K562 (cell line): ENCODE results near the gene MAP3K20. TPM values are rescaled to one million over a fixed set of nuclear protein-coding genes. Genes with fewer than 3 reads are reported as not detected.
A peak's percentile ranks its signal among the peaks of the same experiment; 100 is the strongest.

ENCODE experiments used
- ATAC-seq: fragments of 200-7000 bp; cut with Tn5 transposase; 3 replicates; pipeline ENCODE4 v1.9.1; 2020; ENCODE audit warnings: moderate library complexity
- BruUV-seq: library from RNA; stranded (reverse); fragments of 400-500 nt; replicated peaks from 2 replicates; lab custom pipeline; 2021; lab: Mats Ljungman, UMichigan
- CTCF ChIA-PET: fragments of 300-600 bp; formaldehyde crosslinking; extraction: SDS; loops from one replicate; lab custom pipeline; 2021; ENCODE audit warnings: low intra/inter-chr PET ratio; lab: Yijun Ruan, JAX
- POLR2A ChIA-PET: fragments of 300-600, 350-650 bp; sonication (Branson Sonifier 250); formaldehyde crosslinking; extraction: SDS; loops from one replicate; lab custom pipeline; 2021; ENCODE audit warnings: antibody characterized with exemption, inconsistent platforms; lab: Yijun Ruan, JAX
- DNase-seq, 4 experiments: peaks; one replicate each; pipeline versions ENCODE4 v3.0.0 to v3.0.0-alpha.2; 2011 to 2018; ENCODE audit warnings: low spot score in 3 of 4, mixed read lengths in 3 of 4; ENCODE audit errors: extremely low read depth in 1 of 4
- FAIRE-seq: peaks from 2 replicates; lab custom pipeline; 2011; peaks lifted over from hg19 to GRCh38; lab: Jason Lieb, UNC
- H2AFZ ChIP-seq: 2 replicates; pipeline ENCODE4 v1.6.0; 2011; ENCODE audit warnings: low read depth, low read length, control low read depth, inconsistent platforms
- H3K27ac ChIP-seq: fragments of 200-600 bp; 3 replicates; pipeline ENCODE4 v1.8.0; 2011; ENCODE audit warnings: low read depth, mild to moderate bottlenecking, control low read depth, inconsistent platforms, low read length, moderate library complexity, mixed read lengths; ENCODE audit errors: extremely low read depth
- H3K27me3 ChIP-seq, 2 experiments: fragments of 300-600 bp in 1 of 2; 2 replicates in 1 of 2; 3 replicates in 1 of 2; pipeline versions ENCODE4 v1.6.0 to v1.8.0; 2011; ENCODE audit warnings: inconsistent platforms in 2 of 2, low read length in 2 of 2, mild to moderate bottlenecking in 1 of 2, mixed read lengths in 1 of 2, moderate library complexity in 1 of 2; ENCODE audit not compliant: control insufficient read depth in 2 of 2, insufficient read depth in 2 of 2
- H3K36me3 ChIP-seq: fragments of 300-600 bp; 3 replicates; pipeline ENCODE4 v1.8.0; 2011; ENCODE audit warnings: mild to moderate bottlenecking, low read length, inconsistent platforms; ENCODE audit not compliant: control insufficient read depth, insufficient read depth
- H3K4me1 ChIP-seq, 2 experiments: fragments of 200-600 bp in 1 of 2; replicated peaks in 1 of 2; 2 replicates in 1 of 2; 3 replicates in 1 of 2; pipeline versions ENCODE4 v1.5.1 to v1.8.0; 2011; ENCODE audit warnings: inconsistent platforms in 2 of 2, low read length in 2 of 2, mild to moderate bottlenecking in 1 of 2, mixed read lengths in 1 of 2, moderate library complexity in 1 of 2; ENCODE audit not compliant: control insufficient read depth in 2 of 2, insufficient read depth in 2 of 2
- H3K4me2 ChIP-seq: 2 replicates; pipeline ENCODE4 v1.6.1; 2011; ENCODE audit warnings: low read length, control low read depth, inconsistent platforms, mixed read lengths; ENCODE audit not compliant: insufficient read depth
- H3K4me3 ChIP-seq: fragments of 200-600 bp; sonication (generic), shearing (Covaris generic); 2 replicates; pipeline ENCODE4 v1.5.1; 2016; ENCODE audit warnings: control low read depth, inconsistent platforms
- H3K79me2 ChIP-seq: fragments of 200-600 bp; 3 replicates; pipeline ENCODE4 v1.8.0; 2011; ENCODE audit warnings: low read length, inconsistent platforms; ENCODE audit not compliant: control insufficient read depth, insufficient read depth
- H3K9ac ChIP-seq, 2 experiments: 2 replicates each; pipeline versions ENCODE4 v1.6.0 to v1.6.1; 2011; ENCODE audit warnings: low read depth in 2 of 2, low read length in 2 of 2, control low read depth in 1 of 2, inconsistent platforms in 1 of 2, mild to moderate bottlenecking in 1 of 2, mixed read lengths in 1 of 2; ENCODE audit not compliant: insufficient read depth in 1 of 2
- H3K9me1 ChIP-seq: one replicate; pipeline ENCODE4 v1.6.0; 2011; ENCODE audit warnings: inconsistent platforms, mild to moderate bottlenecking, low read length, moderate library complexity; ENCODE audit not compliant: control insufficient read depth, insufficient read depth
- H3K9me3 ChIP-seq: replicated peaks from 2 replicates; pipeline ENCODE4 v1.5.1; 2011; ENCODE audit warnings: low read depth, low read length, inconsistent platforms; ENCODE audit not compliant: control insufficient read depth, insufficient read depth
- H4K20me1 ChIP-seq: replicated peaks from 2 replicates; pipeline ENCODE4 v1.6.1; 2011; ENCODE audit warnings: low read length, inconsistent platforms, mixed read lengths; ENCODE audit not compliant: control insufficient read depth, insufficient read depth
- ADNP ChIP-seq: fragments of 200-800 bp; sonication (Bioruptor generic); IDR thresholded peaks from 2 replicates; pipeline ENCODE4 v1.6.1; 2016; ENCODE audit warnings: missing genetic modification characterization, missing compliant biosample characterization
- BMI1 ChIP-seq: fragments of 150-350 bp; IDR thresholded peaks from 2 replicates; pipeline ENCODE4 v1.6.1; 2014; ENCODE audit warnings: low read length
- CBX2 ChIP-seq: fragments of 200-600 bp; sonication (generic); IDR thresholded peaks from one replicate; pipeline ENCODE4 v1.6.1; 2012; ENCODE audit warnings: mild to moderate bottlenecking, low read length, inconsistent platforms; ENCODE audit not compliant: insufficient read depth, poor library complexity, severe bottlenecking
- CTCFL ChIP-seq: IDR thresholded peaks from 2 replicates; pipeline ENCODE4 v1.6.1; 2011; ENCODE audit warnings: borderline replicate concordance, low read depth, mild to moderate bottlenecking, moderate library complexity, low read length; ENCODE audit not compliant: insufficient read depth, poor library complexity, severe bottlenecking
- FOS ChIP-seq: IDR thresholded peaks from 3 replicates; pipeline ENCODE4 v1.6.1; 2011; ENCODE audit not compliant: insufficient read length; ENCODE audit errors: extremely low read depth
- FOXP4 ChIP-seq: sonication (generic); formaldehyde crosslinking; IDR thresholded peaks from 2 replicates; pipeline ENCODE4 v1.8.0; 2022; ENCODE audit warnings: mild to moderate bottlenecking, missing genetic modification reagents, borderline replicate concordance
- SP2 ChIP-seq: IDR thresholded peaks from 2 replicates; pipeline ENCODE4 v1.6.1; 2011; ENCODE audit warnings: mild to moderate bottlenecking, low read depth, low read length, moderate library complexity; ENCODE audit not compliant: poor library complexity, severe bottlenecking; ENCODE audit errors: extremely low read depth
- TCF15 ChIP-seq: fragments of 250-450 bp; sonication (Bioruptor Pico); IDR thresholded peaks from 2 replicates; pipeline ENCODE4 v1.8.0; 2022; ENCODE audit warnings: moderate library complexity, mild to moderate bottlenecking, inconsistent platforms
- WGBS: fragments of 100-300 bp; shearing (Covaris generic); methylation state at CpG from one replicate; pipeline ENCODE4 v1.1.6; 2016; ENCODE audit warnings: low coverage, mixed read lengths; ENCODE audit not compliant: insufficient coverage; ENCODE audit errors: missing lambda C conversion rate; 5-methylcytosine and 5-hydroxymethylcytosine counted together
- in situ Hi-C: fragments of 300-500 bp; cut with MboI; formaldehyde crosslinking; loops from 4 replicates; pipeline ENCODE4 v1.15.0; 2018; ENCODE audit warnings: inconsistent platforms, mixed read lengths
- intact Hi-C: fragments of 100-400 bp; cut with micrococcal nuclease; formaldehyde crosslinking; loops from 2 replicates; pipeline ENCODE4 v1.14.2; 2022
- polyA plus RNA-seq, 8 experiments: library from polyadenylated mRNA; depleted of rRNA in 4 of 8; stranded (reverse) in 5 of 8; unstranded in 3 of 8; fragments of >200 nt; fragmentation: Nextera tagmentation in 2 of 8; fragmentation: Illumina TruSeq in 1 of 8; extraction: Ambion mirVana in 2 of 8; extraction: Trizol in 1 of 8; gene quantifications; 2 replicates each; pipeline versions ENCODE4 v1.2.1 to v1.2.3, GENCODE V29; 2011 to 2014; ENCODE audit warnings: inconsistent platforms in 1 of 8, missing spikeins in 1 of 8
- total RNA-seq, 7 experiments: library from RNA; depleted of rRNA in 6 of 7; stranded (reverse); fragments of >200 nt in 6 of 7; fragmentation: Illumina TruSeq in 2 of 7; extraction: Trizol in 2 of 7; gene quantifications; 2 replicates each; pipeline versions ENCODE4 v1.2.1 to v1.2.3, GENCODE V29; 2011 to 2021; ENCODE audit warnings: low replicate concordance in 1 of 7

Gene MAP3K20
- total and polyA plus RNA-seq, 9 of the 15 experiments (the other 6 are each of a cell fraction or from before 2014, with no cell fraction given): 9.8 to 34.2 (median 27.3) TPM

- H3K79me2 ChIP-seq: no peaks in the 10 kb centered on the region
- WGBS: 6% methylated on average over 4 of the region's 4 CpGs
- H3K9ac ChIP-seq: no peak overlapping the region
- ATAC-seq (no peak), DNase-seq (no peak), FAIRE-seq (no peak)
- no peaks in the 10 kb centered on the region for H3K4me1 ChIP-seq
- H3K4me3 ChIP-seq: no peak overlapping the region
- no peaks in the 10 kb centered on the region for H3K36me3 ChIP-seq
- H3K27me3 ChIP-seq: peaks cover 5 to 11% of the 10 kb centered on the region in 2 experiments; a peak in 4 of 5 replicates
- BruUV-seq: no TSS peak
- H3K27ac ChIP-seq: no peak overlapping the region
- H2AFZ ChIP-seq: no peak overlapping the region
- H3K4me2 ChIP-seq: no peak overlapping the region
- intact Hi-C loops: no loop called here
- H3K9me3 ChIP-seq: no peaks in the 10 kb centered on the region
- ChIA-PET POLR2A (interaction anchor here (2.8 kb wide), 1 partner anchor 11 kb away, joined by 7 read pairs; the partner anchor contains the start of gene MAP3K20), CTCF (no interaction called here)
- TF ChIP-seq CTCFL (no peak), SP2 (no peak), BMI1 (0 out of 2 replicates have a peak, but pooled peaks have one; percentile 17), CBX2 (peak; percentile 36), FOXP4 (CRISPR knock-in tag) (no peak), FOS (no peak), TCF15 (CRISPR knock-in tag) (no peak), ADNP (tag) (no peak)
- H4K20me1 ChIP-seq: no peaks in the 10 kb centered on the region
- in situ Hi-C loops: no loop called here
- H3K9me1 ChIP-seq: no peaks in the 10 kb centered on the region
Observed at GRCh38 chr2:173064151-173064805, 11.4 kb upstream of the MAP3K20 start.
